ENCODE measurements around the gene IRF8.

GRCh38 chr16:85856079-85856478 is 42.9 kb upstream of the IRF8 start:
- TF ChIP-seq CTCF (conservative IDR thresholded peaks at IDR 0.05; ENCODE audit: low read depth, low read length), result no peak
- no peak for TF ChIP-seq EZH2 (IDR thresholded peaks at IDR 0.05; ENCODE audit: borderline replicate concordance, low read depth, low read length, poor library complexity, severe bottlenecking)

Measured in A673 (cell line).